HG03354 (cell line): ENCODE data around the gene LDB2.

Experiments used
- ATAC-seq: cut with Tn5 transposase; IDR thresholded peaks from one replicate; pipeline ENCODE4 v1.9.1; 2021; ENCODE audit warnings: mild to moderate bottlenecking; ENCODE audit not compliant: unreplicated experiment, poor library complexity, severe bottlenecking

The LDB2 gene

GRCh38 chr4:16695896-16696295, 202.5 kb downstream of the LDB2 start:
- ATAC-seq = no peak

GRCh38 chr4:16694884-16695276, 203.6 kb downstream of the LDB2 start:
- no peak for ATAC-seq

- ATAC-seq = no peak
Measured at GRCh38 chr4:16694173-16694883, 204.1 kb downstream of the LDB2 start.

- ATAC-seq = no peak
Measured at GRCh38 chr4:16693641-16694040, 204.8 kb downstream of the LDB2 start.

- ATAC-seq = no peak
Measured at GRCh38 chr4:16692961-16693506, 205.4 kb downstream of the LDB2 start.

DNA sequence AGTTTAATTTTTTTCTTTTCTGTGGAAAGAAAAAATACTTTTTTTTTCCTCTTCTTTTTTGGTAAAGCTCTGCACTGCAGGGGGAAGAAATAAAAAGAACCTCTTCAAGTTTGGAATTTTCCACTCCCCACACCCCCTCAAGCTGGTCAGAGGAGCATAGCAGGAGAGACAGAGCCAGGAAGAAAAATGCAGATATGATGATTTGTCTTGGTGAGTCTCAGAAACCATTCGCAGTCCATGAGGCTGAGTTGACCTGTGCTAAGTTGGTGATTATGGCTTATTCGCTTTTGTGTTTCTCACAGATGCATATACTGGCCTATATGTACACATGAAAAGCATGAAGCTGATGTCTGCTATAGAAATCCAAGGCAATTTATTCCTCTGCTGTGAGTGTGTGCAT, 205.9 kb downstream of the LDB2 start:
- ATAC-seq = no peak

GRCh38 chr4:16692046-16692445, 206.4 kb downstream of the LDB2 start:
- no peak for ATAC-seq

DNA sequence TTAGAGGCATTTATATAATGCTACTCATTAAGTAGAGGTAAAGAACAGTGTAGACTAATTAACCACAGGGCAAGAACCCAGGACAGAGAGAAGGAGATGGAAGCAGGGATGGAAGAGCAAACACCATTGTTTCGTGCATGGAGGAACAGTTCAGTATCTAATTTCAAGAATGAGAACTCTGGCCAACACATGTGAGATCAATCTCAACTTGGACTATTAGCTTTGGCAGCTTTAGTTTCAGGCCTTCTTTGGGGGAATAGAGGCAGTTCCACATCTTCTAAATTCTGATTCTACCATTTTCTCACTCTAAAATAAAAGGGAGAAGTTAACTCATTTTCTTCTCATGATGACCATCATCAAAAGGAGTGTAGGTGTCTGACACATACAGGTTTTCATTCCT, 207.0 kb downstream of the LDB2 start:
- ATAC-seq = no peak

DNA sequence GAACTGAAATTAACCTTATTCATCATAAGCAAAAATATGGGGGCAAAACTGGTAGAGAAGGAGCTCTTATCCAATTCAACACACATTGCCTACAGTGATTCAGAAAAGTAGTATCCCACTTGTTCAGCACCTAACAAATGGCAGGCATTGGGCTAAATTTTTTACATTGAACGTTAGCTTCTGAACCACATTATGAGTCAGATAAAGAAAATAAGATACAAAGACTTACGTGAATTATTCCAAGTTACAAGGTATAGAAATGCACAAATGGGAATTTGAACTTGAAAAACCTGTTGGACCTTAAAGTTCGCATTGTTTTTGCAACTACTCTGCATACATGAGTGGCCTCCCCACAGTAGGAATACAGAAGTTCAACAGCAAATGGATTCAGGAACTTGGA, 210.6 kb downstream of the LDB2 start:
- ATAC-seq = no peak

DNA sequence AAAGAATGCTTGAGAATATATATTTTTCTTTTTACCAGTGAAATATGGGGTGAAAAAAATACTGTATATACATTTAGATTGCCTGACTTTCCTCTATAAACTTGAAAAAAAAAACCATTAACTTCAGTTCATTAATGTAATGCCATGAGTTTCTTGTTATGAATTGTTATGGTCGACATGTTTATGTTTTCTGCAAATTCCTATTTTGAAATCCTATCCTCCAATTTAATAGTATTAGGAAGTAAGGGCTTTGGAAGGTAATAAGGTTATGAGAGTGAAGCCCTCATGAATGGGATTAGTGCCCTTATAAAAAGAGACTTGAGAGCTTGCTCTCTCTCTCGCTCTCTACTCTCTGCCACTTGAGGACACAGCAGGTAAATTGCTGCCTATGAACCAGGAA, 211.4 kb downstream of the LDB2 start:
- ATAC-seq = no peak

DNA sequence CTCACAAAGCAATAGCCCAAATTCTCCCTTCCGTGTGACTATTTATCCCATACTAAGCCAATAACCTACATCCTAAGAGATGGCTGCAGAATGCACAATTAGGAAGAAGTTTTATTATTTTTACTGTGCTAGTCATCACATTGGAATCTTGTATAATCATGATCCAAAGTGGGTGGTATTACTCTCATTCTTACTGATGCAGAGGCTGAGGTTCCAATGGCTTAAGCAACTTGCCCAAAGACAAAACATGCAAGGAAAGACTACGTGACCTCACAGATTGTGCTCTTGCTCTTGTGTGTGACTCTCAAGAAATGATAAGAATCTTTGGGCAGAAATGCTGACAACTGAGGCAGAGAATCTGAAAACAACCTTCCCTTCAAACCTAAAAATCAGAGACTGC, 212.2 kb downstream of the LDB2 start:
- no peak for ATAC-seq

DNA sequence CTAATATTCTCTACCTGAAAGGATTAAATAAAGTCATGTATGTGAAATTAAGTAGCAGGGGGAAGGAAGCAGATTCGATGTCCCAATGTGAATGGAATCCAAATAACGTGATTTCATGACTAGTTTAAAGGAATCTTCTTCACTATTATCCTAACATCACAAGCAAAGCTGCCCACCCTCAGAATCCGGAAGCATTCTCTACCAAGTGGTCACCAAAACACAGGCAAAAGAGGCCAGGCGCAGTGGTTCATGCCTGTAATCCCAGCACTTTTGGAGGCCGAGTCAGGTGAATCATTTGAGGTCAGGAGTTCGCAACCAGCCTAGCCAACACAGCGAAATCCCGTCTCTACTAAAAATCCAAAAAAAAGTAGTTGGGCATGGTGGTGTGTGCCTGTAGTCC, 212.9 kb downstream of the LDB2 start:
- no peak for ATAC-seq

DNA sequence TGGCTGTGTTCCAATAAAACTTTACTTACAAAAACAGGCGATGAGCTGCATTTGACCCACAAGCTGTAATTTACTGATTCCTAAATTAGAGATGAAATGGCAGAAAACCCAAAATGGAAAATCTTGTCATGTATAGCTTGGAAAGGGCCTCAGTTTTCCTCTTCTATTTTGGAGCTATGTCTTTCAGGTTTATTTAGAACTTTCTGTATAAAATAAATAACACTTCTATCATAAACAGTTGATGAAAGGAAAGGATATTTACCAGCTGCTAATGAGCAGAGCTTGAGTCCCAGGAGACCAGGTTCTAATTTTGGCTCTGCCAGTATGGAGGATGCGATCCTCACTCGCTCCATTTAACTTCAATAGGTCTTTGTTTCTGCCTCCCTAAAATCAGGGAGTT, 213.5 kb downstream of the LDB2 start:
- ATAC-seq = no peak

DNA sequence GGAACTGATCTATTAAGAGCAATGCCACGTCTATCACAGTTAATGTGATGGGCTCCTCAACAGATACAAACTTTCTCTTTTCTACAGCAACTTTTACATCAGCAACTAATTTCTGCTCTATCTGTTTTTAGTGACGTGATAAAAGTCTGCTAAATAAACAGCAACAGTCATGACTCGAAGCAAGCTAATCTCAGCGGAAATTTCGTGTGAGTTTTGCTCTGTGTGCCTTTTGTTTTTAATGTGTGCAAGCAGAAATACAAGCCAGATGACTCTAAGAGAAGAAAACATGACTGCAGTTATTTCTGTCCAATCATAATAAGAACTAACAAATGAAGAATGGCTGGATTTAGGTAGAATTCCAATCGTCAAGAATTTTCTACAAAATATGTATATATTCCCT, 214.3 kb downstream of the LDB2 start:
- no peak for ATAC-seq

DNA sequence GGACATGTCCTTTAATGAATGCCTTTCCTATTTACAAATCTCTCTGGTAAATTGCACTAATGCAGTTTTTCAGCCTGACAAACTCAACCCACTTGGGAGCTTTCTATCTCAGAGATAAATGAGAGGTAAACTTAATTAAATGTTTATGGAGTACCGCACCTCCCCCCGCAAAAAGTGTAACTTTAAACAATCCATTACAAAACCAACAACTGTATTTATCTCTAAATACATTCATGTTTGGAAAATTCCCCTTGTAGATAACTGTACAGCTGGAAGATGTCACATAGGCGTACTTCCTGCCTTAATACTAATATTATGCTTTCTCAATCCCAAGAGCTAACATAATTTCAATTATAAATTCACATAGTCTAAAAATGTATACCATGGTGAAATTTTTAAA, 215.5 kb downstream of the LDB2 start:
- no peak for ATAC-seq

- ATAC-seq = no peak
Measured at GRCh38 chr4:16677001-16677944, 221.2 kb downstream of the LDB2 start.

DNA sequence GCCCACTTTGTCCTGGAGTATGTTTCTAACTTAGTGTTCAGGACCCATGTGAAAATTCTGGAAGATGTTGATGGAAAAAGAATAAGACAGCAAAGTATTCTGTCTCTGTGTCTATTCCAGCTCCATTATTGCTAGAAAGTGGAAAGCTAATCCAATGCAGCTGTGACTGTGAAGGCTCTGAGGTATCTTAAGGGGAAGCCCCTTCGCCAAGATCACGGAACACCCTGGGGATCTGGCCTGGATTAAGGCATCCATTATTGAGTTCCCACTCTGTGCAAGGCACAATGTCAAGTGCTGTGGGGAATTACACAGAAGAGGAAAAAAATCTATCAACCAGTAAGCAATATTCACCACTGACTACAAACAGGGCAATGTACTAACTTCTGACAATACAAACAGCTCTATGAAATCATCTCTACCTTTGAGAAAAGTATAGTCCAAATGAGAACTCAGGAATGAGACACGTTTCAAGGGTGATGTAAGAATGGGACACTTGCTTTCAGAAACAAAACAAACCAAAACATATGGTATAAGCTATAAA, 222.1 kb downstream of the LDB2 start:
- no peak for ATAC-seq

DNA sequence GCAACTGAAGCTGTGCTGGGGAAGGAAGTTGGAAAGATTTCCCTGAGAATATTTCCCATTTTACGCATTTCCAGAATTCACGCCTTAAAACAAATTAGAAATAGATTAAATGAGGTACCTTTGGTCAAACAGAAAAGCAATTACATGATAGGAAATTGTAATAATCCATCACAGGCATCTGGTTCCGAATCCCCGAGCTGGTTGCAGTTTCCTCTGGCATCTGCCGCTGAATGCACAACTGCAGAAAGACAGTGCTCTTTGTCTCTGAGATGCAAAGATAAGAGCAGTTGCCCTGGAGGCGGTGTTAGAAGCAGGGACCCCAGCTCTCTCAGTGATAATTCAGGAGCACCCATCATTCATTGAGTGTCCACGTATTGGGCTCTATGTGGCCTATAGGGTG, 224.4 kb downstream of the LDB2 start:
- no peak for ATAC-seq

GRCh38 chr4:16672421-16672820, 226.0 kb downstream of the LDB2 start:
- no peak for ATAC-seq

DNA sequence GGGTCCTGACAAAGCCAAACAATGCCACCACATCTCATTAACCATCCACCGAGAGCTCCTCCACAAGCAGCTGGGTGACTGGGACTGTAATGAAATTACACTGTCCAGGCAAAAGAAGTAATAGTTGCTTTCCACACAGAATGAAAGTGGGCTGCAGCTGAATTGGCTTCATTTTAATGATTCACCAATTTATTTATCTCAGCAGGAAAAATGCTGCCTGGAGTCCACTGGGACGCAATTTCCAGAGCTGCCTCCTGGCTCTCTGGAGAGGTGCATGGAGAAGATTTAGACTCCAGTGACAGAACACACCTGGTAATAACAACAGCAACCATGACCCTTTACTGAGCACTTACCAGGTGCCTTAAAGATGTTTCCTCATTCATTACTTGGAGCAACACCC, 226.7 kb downstream of the LDB2 start:
- no peak for ATAC-seq

- ATAC-seq = no peak
Measured at GRCh38 chr4:16670727-16671126, 227.7 kb downstream of the LDB2 start.
